ENCODE measurements around the gene APPL1.
"Not testable (repeated sequence)": the region's sequence is repeated elsewhere in the genome, so short reads cannot be mapped to it uniquely, and the experiment has no call there.

Gene APPL1

DNA sequence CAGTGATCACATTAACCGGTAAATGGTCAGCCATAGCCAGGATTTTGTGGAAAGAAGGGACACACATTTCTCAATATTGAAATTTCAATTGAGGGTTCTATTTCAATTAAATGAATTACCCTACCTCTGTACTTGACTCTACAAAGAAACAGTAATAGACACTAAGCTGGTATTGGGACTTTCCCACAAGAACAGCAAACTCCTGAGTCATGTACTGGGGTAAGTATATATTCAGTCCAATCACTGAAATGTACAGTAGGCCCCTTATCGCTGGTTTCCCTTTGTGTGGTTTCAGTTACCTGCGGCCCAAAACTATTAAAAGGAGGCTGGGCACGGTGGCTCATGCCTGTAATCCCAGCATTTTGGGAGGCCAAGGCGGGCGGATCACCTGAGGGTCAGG is 47.3 kb downstream of the APPL1 start:
- DNase-seq = no peak

GRCh38 chr3:57275393-57275792 is 47.9 kb downstream of the APPL1 start:
- DNase-seq = no peak

DNA sequence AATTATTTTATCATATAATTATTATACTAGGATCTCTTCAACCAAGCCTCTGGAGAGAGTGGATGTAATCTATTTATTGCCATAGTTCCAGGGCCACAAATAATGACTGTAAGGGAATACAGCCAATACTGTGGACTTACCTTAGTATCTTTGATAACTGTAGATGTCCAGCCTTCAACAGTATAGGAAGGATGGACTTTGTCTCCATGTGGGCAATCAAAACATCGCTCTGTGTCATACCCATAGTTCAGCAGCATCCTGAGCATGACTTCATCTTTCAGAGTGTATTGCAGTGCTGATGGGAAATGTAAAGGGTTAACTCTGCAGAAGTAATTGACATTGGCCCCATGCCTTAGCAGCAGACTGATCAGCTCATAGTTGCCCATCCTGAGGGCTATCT is 50.7 kb downstream of the APPL1 start:
- no peak for DNase-seq

DNA sequence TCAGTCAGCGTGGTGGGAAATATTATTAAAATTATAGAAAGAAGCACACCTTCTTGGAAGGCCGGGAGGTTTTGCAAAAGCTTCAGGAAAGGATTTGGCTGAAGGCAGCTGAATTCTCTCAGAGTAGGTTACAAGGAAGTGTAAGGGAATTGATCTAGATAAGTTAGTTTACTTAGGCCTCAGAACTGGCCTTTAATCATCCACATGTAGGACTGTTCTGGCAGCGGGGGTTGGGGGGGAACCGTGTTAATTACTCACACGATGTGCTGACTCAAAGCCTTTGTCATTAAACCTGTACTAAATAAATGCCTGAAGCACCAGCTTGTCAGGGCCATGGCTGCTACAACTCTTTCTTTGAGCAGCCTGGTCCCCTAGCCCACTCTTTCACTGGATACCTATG is 52.2 kb downstream of the APPL1 start:
- DNase-seq = no peak

DNA sequence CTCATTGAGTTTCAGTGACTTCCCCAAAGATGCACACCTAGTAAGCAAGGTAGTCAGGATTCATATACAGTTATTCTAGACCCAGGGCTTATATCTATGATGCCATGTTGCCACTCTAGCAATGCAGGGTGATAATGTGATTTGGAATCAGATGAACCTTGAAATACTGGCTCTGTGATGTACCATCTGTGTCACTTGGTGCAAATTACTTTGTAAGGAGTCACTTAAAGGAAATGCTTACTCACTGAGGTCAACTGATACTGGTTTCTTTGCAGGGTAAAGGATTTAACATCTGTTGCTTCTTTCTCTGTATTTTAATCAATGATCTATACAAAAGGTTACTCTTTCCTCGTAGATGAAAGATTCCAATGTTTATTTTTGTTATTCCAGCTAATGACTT is 54.2 kb downstream of the APPL1 start:
- no peak for DNase-seq

DNA sequence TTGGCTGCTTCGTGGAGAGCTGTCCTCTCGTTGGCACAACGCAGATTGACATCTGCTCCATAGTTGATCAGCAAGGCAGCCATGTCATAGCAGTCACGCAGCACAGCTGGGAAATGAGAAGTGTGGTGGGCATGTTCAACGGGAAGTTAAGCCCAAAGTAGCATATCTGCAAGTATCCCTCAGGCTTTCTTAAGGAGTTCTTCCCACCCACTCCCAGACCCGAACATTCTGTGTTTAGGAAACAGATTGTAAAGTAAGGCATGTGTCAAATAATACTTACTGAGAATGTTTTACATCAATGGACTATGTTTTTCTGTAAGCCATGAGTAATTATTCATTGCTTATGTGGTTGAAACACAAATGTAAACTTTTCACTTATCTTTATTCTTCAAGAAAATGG is 55.8 kb downstream of the APPL1 start:
- DNase-seq = no peak

DNA sequence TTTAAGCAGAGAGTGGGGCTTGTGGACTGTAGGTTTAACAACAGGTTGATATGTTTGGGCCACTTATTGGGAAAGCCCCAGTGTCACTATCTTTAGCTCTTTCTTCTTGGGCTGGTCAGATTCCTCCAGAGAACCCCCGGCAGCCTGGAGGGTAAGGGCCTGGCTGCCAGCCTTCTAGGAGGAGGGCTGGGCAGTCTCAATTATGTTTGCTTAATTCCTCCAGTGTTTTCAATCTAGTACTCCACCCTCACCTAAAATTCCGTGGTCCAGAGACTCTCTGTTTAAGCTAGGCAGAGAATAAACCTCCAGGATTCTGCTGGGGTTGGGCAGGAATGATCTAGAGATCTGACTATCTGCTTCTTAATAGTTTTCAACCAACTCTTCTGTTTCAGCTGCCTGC is 59.7 kb downstream of the APPL1 start:
- DNase-seq = no peak

- no peak for DNase-seq
Observed at GRCh38 chr3:57288403-57288802, 60.9 kb downstream of the APPL1 start.

- DNase-seq = no peak
Observed at GRCh38 chr3:57292159-57292896, 64.8 kb downstream of the APPL1 start, which contains the start of gene ASB14. Gene ASB14 (minus strand): TSS chr3:57292685. CDS start chr3:57292033, 652 bp downstream.

DNA sequence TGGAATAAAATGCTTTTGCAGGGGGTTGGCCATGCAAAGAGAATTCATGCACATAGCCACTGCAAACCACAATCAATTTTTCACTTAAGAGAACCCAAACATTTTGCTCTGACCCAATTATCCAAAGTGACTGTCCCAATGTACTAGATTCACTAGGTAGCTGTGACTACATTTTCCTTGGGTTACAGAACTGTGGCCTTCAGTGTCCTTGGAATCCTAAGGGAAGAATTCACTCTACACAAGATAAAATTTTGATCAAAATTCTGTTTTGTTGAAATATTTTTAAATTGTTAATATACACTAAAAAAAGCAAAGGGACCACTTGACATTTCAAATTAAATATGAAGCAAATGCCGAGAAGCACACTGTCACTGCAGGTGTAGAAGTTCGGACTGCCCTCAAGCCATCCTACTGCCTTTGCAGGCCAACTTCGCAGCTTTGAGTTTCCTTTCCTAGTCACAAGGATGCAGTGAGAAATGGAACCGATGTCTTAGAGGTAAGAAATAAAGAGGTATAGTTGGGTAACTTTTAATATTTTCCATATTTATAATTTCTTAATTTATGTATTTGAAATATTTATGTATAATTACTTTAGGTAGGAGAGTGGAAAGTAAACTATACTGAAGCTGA is 65.5 kb downstream of the APPL1 start:
- no peak for DNase-seq

DNA sequence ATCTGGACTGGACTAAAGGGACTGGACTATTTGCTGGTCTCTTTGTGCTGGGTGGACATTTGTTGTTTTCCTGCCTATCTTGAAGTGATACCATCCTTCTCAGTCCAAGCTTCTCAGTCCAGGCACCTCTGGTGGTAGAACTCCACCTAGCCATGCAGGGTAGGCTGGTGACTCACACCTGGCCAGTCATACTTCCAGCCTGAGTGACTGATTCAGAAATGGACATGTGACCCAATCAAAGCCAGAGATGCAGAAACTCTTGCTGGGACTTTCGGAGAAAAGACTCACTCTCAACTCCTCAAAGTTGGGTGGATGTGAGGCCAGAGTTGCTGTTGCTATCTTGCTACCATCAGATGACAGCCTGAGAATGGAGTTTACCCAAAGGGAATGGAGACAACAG is 70.5 kb downstream of the APPL1 start:
- no peak for DNase-seq

GRCh38 chr3:57303520-57303919 is 76.0 kb downstream of the APPL1 start:
- DNase-seq = not testable (repeated sequence)

- DNase-seq = no peak
Observed at GRCh38 chr3:57309769-57310360, 82.3 kb downstream of the APPL1 start.

DNA sequence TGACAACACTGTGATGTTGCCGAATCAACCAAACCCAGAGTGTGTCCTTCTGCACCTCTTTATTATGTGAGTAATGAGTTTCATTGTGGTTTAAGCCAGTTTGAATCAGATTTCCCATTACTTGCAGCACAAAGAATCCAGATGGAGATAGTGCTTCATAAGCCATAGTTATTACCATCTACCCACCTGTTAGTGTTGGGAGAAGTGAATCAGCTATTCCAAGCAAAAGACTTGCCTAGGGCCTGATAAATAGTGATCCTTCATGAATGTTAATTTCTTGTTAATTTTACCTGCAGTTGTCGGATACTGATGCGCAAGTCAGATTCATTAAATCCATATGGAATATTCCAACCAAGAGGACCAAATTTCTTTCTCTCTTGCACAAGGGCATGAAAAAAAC is 86.7 kb downstream of the APPL1 start:
- DNase-seq = no peak
